Measurements from ENCODE around the gene CNTNAP2.

DNA sequence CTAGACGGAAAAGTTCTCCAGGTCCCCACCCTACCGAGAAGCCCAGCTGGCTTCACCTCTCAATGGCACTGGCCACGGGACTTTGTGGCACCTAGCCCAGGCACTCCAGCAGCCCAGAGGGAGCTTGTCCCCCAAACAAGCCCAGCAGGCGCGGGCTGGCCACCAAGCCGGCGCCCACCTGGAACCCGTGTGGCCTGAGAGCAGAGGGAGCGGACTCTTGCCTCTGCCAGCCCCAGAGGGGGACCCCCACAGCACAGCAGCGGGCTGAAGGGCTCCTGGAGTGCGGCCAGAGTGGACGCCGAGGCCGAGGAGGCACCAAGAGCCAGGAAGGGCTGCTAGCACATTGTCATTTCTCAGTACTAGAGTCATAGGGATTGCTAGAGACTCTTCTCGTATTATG is 671.4 kb downstream of the CNTNAP2 start:
- TF ChIP-seq, protein P1, sequence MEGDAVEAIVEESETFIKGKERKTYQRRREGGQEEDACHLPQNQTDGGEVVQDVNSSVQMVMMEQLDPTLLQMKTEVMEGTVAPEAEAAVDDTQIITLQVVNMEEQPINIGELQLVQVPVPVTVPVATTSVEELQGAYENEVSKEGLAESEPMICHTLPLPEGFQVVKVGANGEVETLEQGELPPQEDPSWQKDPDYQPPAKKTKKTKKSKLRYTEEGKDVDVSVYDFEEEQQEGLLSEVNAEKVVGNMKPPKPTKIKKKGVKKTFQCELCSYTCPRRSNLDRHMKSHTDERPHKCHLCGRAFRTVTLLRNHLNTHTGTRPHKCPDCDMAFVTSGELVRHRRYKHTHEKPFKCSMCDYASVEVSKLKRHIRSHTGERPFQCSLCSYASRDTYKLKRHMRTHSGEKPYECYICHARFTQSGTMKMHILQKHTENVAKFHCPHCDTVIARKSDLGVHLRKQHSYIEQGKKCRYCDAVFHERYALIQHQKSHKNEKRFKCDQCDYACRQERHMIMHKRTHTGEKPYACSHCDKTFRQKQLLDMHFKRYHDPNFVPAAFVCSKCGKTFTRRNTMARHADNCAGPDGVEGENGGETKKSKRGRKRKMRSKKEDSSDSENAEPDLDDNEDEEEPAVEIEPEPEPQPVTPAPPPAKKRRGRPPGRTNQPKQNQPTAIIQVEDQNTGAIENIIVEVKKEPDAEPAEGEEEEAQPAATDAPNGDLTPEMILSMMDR (IDR thresholded peaks at IDR 0.05 in 4 of 5, conservative IDR thresholded peaks at IDR 0.05 in 1 of 5): no peak
- TF ChIP-seq POLR2A (IDR thresholded peaks at IDR 0.05): no peak

Data from gastrocnemius medialis (tissue), 4 donors.